ENCODE data around the gene POTEF. TPM values are rescaled to one million over a fixed set of nuclear protein-coding genes. Genes with fewer than 3 reads are reported as not detected.
"Not testable (repeated sequence)": the region's sequence is repeated elsewhere in the genome, so short reads cannot be mapped to it uniquely, and the experiment has no call there.

Gene POTEF
- total RNA-seq = 10 to 100 TPM; 56.9 to 88.4 TPM
- polyA plus RNA-seq (ENCODE audit: insufficient read depth, low read depth, low replicate concordance) = 10.3 TPM
- long read RNA-seq, donor 1 = 0 reads
- long read RNA-seq, donor 2 = 0 reads

- intact Hi-C loops (cut with DNase I; ENCODE audit: low total_unique reads); H3K36me3 ChIP-seq (ENCODE audit: low read depth, missing control alignments); H3K9me3 ChIP-seq; H3K27ac ChIP-seq; H3K4me1 ChIP-seq; H3K4me3 ChIP-seq; H3K27me3 ChIP-seq: not testable (repeated sequence)
- 65 to 92% methylated on average over 4 to 18 of the region's 29 CpGs for WGBS, 2 donors
- DNase-seq = peak; percentile 71
These were observed at the start of gene POTEF for GRCh38 chr2:130129120-130129829. POTEF (minus strand) TSS chr2:130129222; CDS start chr2:130120515, 8,707 bp downstream.

- intact Hi-C loops (cut with DNase I; ENCODE audit: low total_unique reads); H3K9me3 ChIP-seq; H3K27ac ChIP-seq; H3K4me1 ChIP-seq; H3K4me3 ChIP-seq; H3K36me3 ChIP-seq (ENCODE audit: low read depth, missing control alignments); DNase-seq; H3K27me3 ChIP-seq: not testable (repeated sequence)
- WGBS, 2 donors = 95% methylated on average over 5 of the region's 5 CpGs
These were observed 45.8 kb upstream of the POTEF start for GRCh38 chr2:130174866-130175265.

- no peak for TF ChIP-seq CTCF (IDR thresholded peaks at IDR 0.05)
- TF ChIP-seq POLR2A (IDR thresholded peaks at IDR 0.05) = no peak
- H3K27me3 ChIP-seq = no peaks in the 10 kb centered on the region
- no peak overlapping the region for H3K27ac ChIP-seq
- intact Hi-C loops (cut with DNase I; ENCODE audit: low total_unique reads) = no loop called here
- no peaks in the 10 kb centered on the region for H3K9me3 ChIP-seq
- DNase-seq = no peak
- H3K4me1 ChIP-seq = no peaks in the 10 kb centered on the region
- H3K4me3 ChIP-seq = no peak overlapping the region
- 90 to 95% methylated on average over 7 of the region's 7 CpGs for WGBS, 2 donors
- H3K36me3 ChIP-seq (ENCODE audit: low read depth, missing control alignments) = no peaks in the 10 kb centered on the region
These were observed 40.9 kb upstream of the POTEF start for GRCh38 chr2:130169896-130170295.

- H3K4me3 ChIP-seq; H3K27ac ChIP-seq; H3K27me3 ChIP-seq; DNase-seq; intact Hi-C loops (cut with DNase I; ENCODE audit: low total_unique reads); H3K9me3 ChIP-seq; H3K36me3 ChIP-seq (ENCODE audit: low read depth, missing control alignments); H3K4me1 ChIP-seq: not testable (repeated sequence)
- 92 to 96% methylated on average over 3 of the region's 3 CpGs for WGBS, 2 donors
These were observed 40.1 kb upstream of the POTEF start for GRCh38 chr2:130169163-130169562.

- H3K27ac ChIP-seq; H3K4me1 ChIP-seq; H3K4me3 ChIP-seq; DNase-seq; intact Hi-C loops (cut with DNase I; ENCODE audit: low total_unique reads); H3K36me3 ChIP-seq (ENCODE audit: low read depth, missing control alignments); H3K9me3 ChIP-seq; H3K27me3 ChIP-seq: not testable (repeated sequence)
- 73 to 93% methylated on average over 3 of the region's 3 CpGs for WGBS, 2 donors
These were observed 37.6 kb upstream of the POTEF start for GRCh38 chr2:130166611-130167010.

GRCh38 chr2:130165293-130166016, 36.4 kb upstream of the POTEF start:
- no peaks in the 10 kb centered on the region for H3K9me3 ChIP-seq
- H3K4me3 ChIP-seq = no peak overlapping the region
- H3K27ac ChIP-seq = no peak overlapping the region
- TF ChIP-seq POLR2A (IDR thresholded peaks at IDR 0.05) = no peak
- no peak for TF ChIP-seq CTCF (IDR thresholded peaks at IDR 0.05)
- no peaks in the 10 kb centered on the region for H3K4me1 ChIP-seq
- no peaks in the 10 kb centered on the region for H3K27me3 ChIP-seq
- intact Hi-C loops (cut with DNase I; ENCODE audit: low total_unique reads) = no loop called here
- no peaks in the 10 kb centered on the region for H3K36me3 ChIP-seq (ENCODE audit: low read depth, missing control alignments)
- WGBS, 2 donors = 93 to 96% methylated on average over 8 of the region's 8 CpGs
- DNase-seq = no peak
